ENCODE measurements around the gene TRAF7.
A peak's percentile ranks its signal among the peaks of the same experiment; 100 is the strongest.

The TRAF7 gene

GRCh38 chr16:2205967-2206313 is 50.4 kb downstream of the TRAF7 start:
- H3K27me3 ChIP-seq (replicated peaks), result no peaks in the 10 kb centered on the region
- in situ Hi-C loops (cut with HindIII; ENCODE audit: low pct_ligation_motif_present, low sequenced_read_pairs), result no loop called here
- H3K4me3 ChIP-seq (ENCODE audit: low read depth, low read length), result peak overlapping the region; percentile 97
- TF ChIP-seq, protein P1, sequence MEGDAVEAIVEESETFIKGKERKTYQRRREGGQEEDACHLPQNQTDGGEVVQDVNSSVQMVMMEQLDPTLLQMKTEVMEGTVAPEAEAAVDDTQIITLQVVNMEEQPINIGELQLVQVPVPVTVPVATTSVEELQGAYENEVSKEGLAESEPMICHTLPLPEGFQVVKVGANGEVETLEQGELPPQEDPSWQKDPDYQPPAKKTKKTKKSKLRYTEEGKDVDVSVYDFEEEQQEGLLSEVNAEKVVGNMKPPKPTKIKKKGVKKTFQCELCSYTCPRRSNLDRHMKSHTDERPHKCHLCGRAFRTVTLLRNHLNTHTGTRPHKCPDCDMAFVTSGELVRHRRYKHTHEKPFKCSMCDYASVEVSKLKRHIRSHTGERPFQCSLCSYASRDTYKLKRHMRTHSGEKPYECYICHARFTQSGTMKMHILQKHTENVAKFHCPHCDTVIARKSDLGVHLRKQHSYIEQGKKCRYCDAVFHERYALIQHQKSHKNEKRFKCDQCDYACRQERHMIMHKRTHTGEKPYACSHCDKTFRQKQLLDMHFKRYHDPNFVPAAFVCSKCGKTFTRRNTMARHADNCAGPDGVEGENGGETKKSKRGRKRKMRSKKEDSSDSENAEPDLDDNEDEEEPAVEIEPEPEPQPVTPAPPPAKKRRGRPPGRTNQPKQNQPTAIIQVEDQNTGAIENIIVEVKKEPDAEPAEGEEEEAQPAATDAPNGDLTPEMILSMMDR (IDR thresholded peaks at IDR 0.05; ENCODE audit: low read depth, low read length, missing control alignments), result no peak
- peak overlapping the region; percentile 94 for H3K27ac ChIP-seq
- DNase-seq, result no peak
- H3K36me3 ChIP-seq (replicated peaks), result peaks cover 22% of the 10 kb centered on the region

DNA sequence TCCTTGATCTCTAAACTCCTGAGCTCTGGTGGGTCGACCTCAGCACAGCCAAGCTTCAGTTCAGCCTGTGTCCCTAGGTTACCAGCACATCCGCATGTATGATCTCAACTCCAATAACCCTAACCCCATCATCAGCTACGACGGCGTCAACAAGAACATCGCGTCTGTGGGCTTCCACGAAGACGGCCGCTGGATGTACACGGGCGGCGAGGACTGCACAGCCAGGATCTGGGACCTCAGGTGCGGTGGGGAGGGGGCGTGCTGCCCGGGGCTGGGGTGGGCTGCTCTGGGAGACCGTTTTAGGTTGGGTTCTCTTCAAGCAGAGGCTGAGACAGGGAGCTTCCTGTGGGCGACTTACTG is 50.8 kb downstream of the TRAF7 start:
- peaks cover 22% of the 10 kb centered on the region for H3K36me3 ChIP-seq (replicated peaks)
- DNase-seq, result no peak
- H3K27me3 ChIP-seq (replicated peaks), result no peaks in the 10 kb centered on the region
- TF ChIP-seq, protein P1 (IDR thresholded peaks at IDR 0.05; ENCODE audit: low read depth, low read length, missing control alignments), result no peak
- H3K27ac ChIP-seq, result no peak overlapping the region
- H3K4me3 ChIP-seq (ENCODE audit: low read depth, low read length), result peak overlapping the region; percentile 97
- in situ Hi-C loops (cut with HindIII; ENCODE audit: low pct_ligation_motif_present, low sequenced_read_pairs), result no loop called here

DNA sequence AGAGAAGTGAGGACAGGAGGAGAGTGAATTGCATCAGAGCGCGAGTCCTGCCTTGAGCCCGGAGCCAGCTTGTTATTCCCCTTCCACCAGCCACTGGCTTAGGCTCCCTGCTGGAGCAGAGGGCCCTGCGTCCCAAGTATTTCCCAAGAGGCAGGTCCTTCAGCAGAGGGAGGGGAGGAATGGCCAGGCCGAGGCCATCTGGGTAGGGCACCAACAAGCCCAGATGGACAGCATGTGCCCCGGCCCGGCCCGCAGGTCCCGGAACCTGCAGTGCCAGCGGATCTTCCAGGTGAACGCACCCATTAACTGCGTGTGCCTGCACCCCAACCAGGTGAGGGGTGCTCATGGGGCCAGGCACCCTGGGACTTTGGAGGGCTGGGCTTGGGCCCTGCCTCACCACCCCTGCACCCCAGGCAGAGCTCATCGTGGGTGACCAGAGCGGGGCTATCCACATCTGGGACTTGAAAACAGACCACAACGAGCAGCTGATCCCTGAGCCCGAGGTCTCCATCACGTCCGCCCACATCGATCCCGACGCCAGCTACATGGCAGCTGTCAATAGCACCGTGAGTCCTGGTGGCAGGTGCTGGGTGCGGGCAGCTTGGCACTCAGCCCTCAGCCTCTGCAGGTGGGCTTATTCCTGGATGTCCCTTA is 51.3 kb downstream of the TRAF7 start:
- in situ Hi-C loops (cut with HindIII; ENCODE audit: low pct_ligation_motif_present, low sequenced_read_pairs), result no loop called here
- H3K27ac ChIP-seq, result no peak overlapping the region
- TF ChIP-seq, protein P1 (IDR thresholded peaks at IDR 0.05; ENCODE audit: low read depth, low read length, missing control alignments), result no peak
- H3K36me3 ChIP-seq (replicated peaks), result peaks cover 22% of the 10 kb centered on the region
- H3K27me3 ChIP-seq (replicated peaks), result no peaks in the 10 kb centered on the region
- no peak for DNase-seq
- no peak overlapping the region for H3K4me3 ChIP-seq (ENCODE audit: low read depth, low read length)

GRCh38 chr16:2207872-2208271 is 52.3 kb downstream of the TRAF7 start:
- in situ Hi-C loops (cut with HindIII; ENCODE audit: low pct_ligation_motif_present, low sequenced_read_pairs), result no loop called here
- H3K27me3 ChIP-seq (replicated peaks), result no peaks in the 10 kb centered on the region
- no peak overlapping the region for H3K27ac ChIP-seq
- peaks cover 22% of the 10 kb centered on the region for H3K36me3 ChIP-seq (replicated peaks)
- no peak for DNase-seq
- no peak overlapping the region for H3K4me3 ChIP-seq (ENCODE audit: low read depth, low read length)
- TF ChIP-seq, protein P1 (IDR thresholded peaks at IDR 0.05; ENCODE audit: low read depth, low read length, missing control alignments), result no peak

DNA sequence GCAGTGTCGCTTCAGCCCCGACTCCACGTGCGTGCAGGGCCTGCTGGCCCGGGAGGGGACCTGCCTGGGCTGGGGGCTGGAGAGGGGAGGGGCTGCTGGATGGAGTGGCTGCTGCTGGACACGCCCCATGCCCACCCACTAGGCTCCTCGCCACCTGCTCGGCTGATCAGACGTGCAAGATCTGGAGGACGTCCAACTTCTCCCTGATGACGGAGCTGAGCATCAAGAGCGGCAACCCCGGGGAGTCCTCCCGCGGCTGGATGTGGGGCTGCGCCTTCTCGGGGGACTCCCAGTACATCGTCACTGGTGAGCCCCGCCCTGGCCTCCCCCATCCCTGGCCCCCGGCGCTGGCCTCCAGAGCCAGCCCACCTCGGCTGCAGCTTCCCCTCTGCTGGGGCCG is 52.7 kb downstream of the TRAF7 start:
- in situ Hi-C loops (cut with HindIII; ENCODE audit: low pct_ligation_motif_present, low sequenced_read_pairs), result no loop called here
- Histone ChIP-seq H3K27ac (no peak overlapping the region), H3K27me3 (replicated peaks) (no peaks in the 10 kb centered on the region), H3K36me3 (replicated peaks) (peaks cover 22% of the 10 kb centered on the region), H3K4me3 (ENCODE audit: low read depth, low read length) (no peak overlapping the region)
- TF ChIP-seq, protein P1 (IDR thresholded peaks at IDR 0.05; ENCODE audit: low read depth, low read length, missing control alignments), result no peak
- no peak for DNase-seq

DNA sequence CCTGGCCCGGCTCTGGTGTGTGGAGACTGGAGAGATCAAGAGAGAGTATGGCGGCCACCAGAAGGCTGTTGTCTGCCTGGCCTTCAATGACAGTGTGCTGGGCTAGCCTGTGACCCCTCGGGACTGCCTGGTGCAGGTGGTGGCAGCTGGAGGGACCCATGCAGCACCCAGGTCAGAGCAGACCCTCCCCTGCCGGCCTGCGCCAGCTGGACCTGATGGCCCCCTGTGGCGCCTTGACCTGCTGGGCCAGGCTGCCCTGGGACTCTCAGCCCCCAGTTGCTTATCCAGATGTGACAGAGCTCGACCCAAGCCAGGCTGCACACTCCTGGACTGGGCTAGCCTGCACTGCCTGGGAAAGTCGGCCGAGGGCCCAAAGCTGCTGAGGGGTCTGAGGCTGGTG is 53.2 kb downstream of the TRAF7 start:
- H3K36me3 ChIP-seq (replicated peaks), result peaks cover 22% of the 10 kb centered on the region
- DNase-seq, result no peak
- TF ChIP-seq, protein P1 (IDR thresholded peaks at IDR 0.05; ENCODE audit: low read depth, low read length, missing control alignments), result no peak
- H3K27me3 ChIP-seq (replicated peaks), result no peaks in the 10 kb centered on the region
- in situ Hi-C loops (cut with HindIII; ENCODE audit: low pct_ligation_motif_present, low sequenced_read_pairs), result no loop called here
- H3K27ac ChIP-seq, result no peak overlapping the region
- H3K4me3 ChIP-seq (ENCODE audit: low read depth, low read length), result no peak overlapping the region
